ENCODE measurements around the gene WDR89. TPM values are rescaled to one million over a fixed set of nuclear protein-coding genes. Genes with fewer than 3 reads are reported as not detected.

WDR89 gene
- total and polyA plus RNA-seq, 10 donors, result 9.5 to 18.9 (median 17.4) TPM

- no peak overlapping the region for H3K4me3 ChIP-seq
- H3K36me3 ChIP-seq, result peaks cover 0 to 50% (median 7%) of the 10 kb centered on the region in 6 donors
- TF ChIP-seq CTCF (IDR thresholded peaks at IDR 0.05 in 8 of 11, conservative IDR thresholded peaks at IDR 0.05 in 3 of 11) (no peak), POLR2A (IDR thresholded peaks at IDR 0.05) (no peak), POLR2AphosphoS5 (IDR thresholded peaks at IDR 0.05) (no peak)
- H3K27me3 ChIP-seq (replicated peaks in 1 of 7), result no peaks in the 10 kb centered on the region
- DNase-seq, result no peak
- WGBS, 5 donors, result 91 to 96% (median 95%) methylated on average over 9 of the region's 9 CpGs
- H3K4me1 ChIP-seq, result no peaks in the 10 kb centered on the region
- intact Hi-C loops (cut with DNase I; ENCODE audit: low total_unique reads), result no loop called here
- H3K27ac ChIP-seq, result no peak overlapping the region
- H3K9me3 ChIP-seq, result no peaks in the 10 kb centered on the region
Observed at GRCh38 chr14:63682727-63683593, 41.3 kb upstream of the WDR89 start.

GRCh38 chr14:63678536-63678935, 36.9 kb upstream of the WDR89 start:
- Histone ChIP-seq H3K9me3 (no peaks in the 10 kb centered on the region), H3K27me3 (replicated peaks in 1 of 7) (no peaks in the 10 kb centered on the region), H3K36me3 (peaks cover 0 to 48% (median 7%) of the 10 kb centered on the region in 6 donors), H3K27ac (no peak overlapping the region), H3K4me3 (no peak overlapping the region), H3K4me1 (no peaks in the 10 kb centered on the region)
- DNase-seq, result no peak
- TF ChIP-seq CTCF (IDR thresholded peaks at IDR 0.05 in 8 of 11, conservative IDR thresholded peaks at IDR 0.05 in 3 of 11) (no peak), POLR2A (IDR thresholded peaks at IDR 0.05) (no peak), POLR2AphosphoS5 (IDR thresholded peaks at IDR 0.05) (no peak)
- 88 to 100% (median 96%) methylated on average over 1 of the region's 1 CpG for WGBS, 5 donors
- intact Hi-C loops (cut with DNase I; ENCODE audit: low total_unique reads), result no loop called here

GRCh38 chr14:63677891-63678379, 36.3 kb upstream of the WDR89 start:
- Histone ChIP-seq H3K36me3 (peaks cover 0 to 42% (median 6%) of the 10 kb centered on the region in 6 donors), H3K27me3 (replicated peaks in 1 of 7) (no peaks in the 10 kb centered on the region), H3K4me3 (no peak overlapping the region), H3K4me1 (no peaks in the 10 kb centered on the region), H3K27ac (no peak overlapping the region), H3K9me3 (no peaks in the 10 kb centered on the region)
- no peak for TF ChIP-seq POLR2AphosphoS5 (IDR thresholded peaks at IDR 0.05)
- no peak for DNase-seq
- WGBS, 5 donors, result 84 to 91% (median 90%) methylated on average over 3 of the region's 3 CpGs
- intact Hi-C loops (cut with DNase I; ENCODE audit: low total_unique reads), result no loop called here

- Histone ChIP-seq H3K4me3 (no peak overlapping the region), H3K27ac (no peak overlapping the region), H3K9me3 (no peaks in the 10 kb centered on the region), H3K4me1 (no peaks in the 10 kb centered on the region), H3K27me3 (replicated peaks in 1 of 7) (no peaks in the 10 kb centered on the region), H3K36me3 (peaks cover 0 to 38% (median 4%) of the 10 kb centered on the region in 6 donors)
- no peak for DNase-seq
- WGBS, 5 donors, result 92 to 100% (median 96%) methylated on average over 3 of the region's 3 CpGs
- intact Hi-C loops (cut with DNase I; ENCODE audit: low total_unique reads), result no loop called here
- TF ChIP-seq CTCF (IDR thresholded peaks at IDR 0.05 in 8 of 11, conservative IDR thresholded peaks at IDR 0.05 in 3 of 11), result no peak
- no peak for TF ChIP-seq POLR2A (IDR thresholded peaks at IDR 0.05)
- TF ChIP-seq POLR2AphosphoS5 (IDR thresholded peaks at IDR 0.05), result no peak
Observed at GRCh38 chr14:63676615-63677014, 34.9 kb upstream of the WDR89 start.

Measured in spleen (tissue), 11 donors.